Measurements from ENCODE around the gene TMEM132D.

TMEM132D gene

GRCh38 chr12:129394177-129394825 lies 509.5 kb downstream of the TMEM132D start:
- TF ChIP-seq, protein P1, sequence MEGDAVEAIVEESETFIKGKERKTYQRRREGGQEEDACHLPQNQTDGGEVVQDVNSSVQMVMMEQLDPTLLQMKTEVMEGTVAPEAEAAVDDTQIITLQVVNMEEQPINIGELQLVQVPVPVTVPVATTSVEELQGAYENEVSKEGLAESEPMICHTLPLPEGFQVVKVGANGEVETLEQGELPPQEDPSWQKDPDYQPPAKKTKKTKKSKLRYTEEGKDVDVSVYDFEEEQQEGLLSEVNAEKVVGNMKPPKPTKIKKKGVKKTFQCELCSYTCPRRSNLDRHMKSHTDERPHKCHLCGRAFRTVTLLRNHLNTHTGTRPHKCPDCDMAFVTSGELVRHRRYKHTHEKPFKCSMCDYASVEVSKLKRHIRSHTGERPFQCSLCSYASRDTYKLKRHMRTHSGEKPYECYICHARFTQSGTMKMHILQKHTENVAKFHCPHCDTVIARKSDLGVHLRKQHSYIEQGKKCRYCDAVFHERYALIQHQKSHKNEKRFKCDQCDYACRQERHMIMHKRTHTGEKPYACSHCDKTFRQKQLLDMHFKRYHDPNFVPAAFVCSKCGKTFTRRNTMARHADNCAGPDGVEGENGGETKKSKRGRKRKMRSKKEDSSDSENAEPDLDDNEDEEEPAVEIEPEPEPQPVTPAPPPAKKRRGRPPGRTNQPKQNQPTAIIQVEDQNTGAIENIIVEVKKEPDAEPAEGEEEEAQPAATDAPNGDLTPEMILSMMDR (IDR thresholded peaks at IDR 0.05; ENCODE audit: low read depth, low read length), result no peak
- TF ChIP-seq MAX (IDR thresholded peaks at IDR 0.05; ENCODE audit: low read depth, low read length) (no peak), MYC (IDR thresholded peaks at IDR 0.05; ENCODE audit: low read depth, low read length) (no peak)
- H3K4me3 ChIP-seq (ENCODE audit: low read depth, low read length), result no peak overlapping the region
- no peak for DNase-seq (ENCODE audit: low read depth)

GRCh38 chr12:129393357-129393937 lies 510.4 kb downstream of the TMEM132D start:
- no peak for DNase-seq (ENCODE audit: low read depth)
- no peak overlapping the region for H3K4me3 ChIP-seq (ENCODE audit: low read depth, low read length)
- TF ChIP-seq MYC (IDR thresholded peaks at IDR 0.05; ENCODE audit: low read depth, low read length) (no peak), POLR2A (IDR thresholded peaks at IDR 0.05; ENCODE audit: extremely low read depth, insufficient read length) (no peak), MAX (IDR thresholded peaks at IDR 0.05; ENCODE audit: low read depth, low read length) (no peak)
- TF ChIP-seq, protein P1 (IDR thresholded peaks at IDR 0.05; ENCODE audit: low read depth, low read length), result no peak

DNA sequence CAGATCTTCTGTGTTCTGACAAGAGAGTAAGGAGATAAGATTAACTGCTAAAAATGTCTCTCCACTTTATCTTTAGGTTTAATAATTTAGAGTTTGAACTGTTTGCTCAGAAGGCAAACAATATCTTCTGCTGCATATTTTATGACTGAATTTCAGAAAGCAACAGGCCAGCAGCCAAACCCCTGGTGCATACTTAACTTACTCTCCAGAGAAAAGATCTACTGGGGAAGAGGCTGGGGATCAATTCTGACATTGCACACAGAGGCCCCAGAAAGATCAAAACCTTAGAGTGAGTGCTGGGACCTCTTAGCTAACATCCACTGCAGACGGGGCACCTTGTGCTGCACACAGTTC lies 518.2 kb downstream of the TMEM132D start:
- TF ChIP-seq, protein P1 (IDR thresholded peaks at IDR 0.05; ENCODE audit: low read depth, low read length), result no peak
- TF ChIP-seq MYC (IDR thresholded peaks at IDR 0.05; ENCODE audit: low read depth, low read length) (no peak), POLR2A (IDR thresholded peaks at IDR 0.05; ENCODE audit: extremely low read depth, insufficient read length) (no peak), MAX (IDR thresholded peaks at IDR 0.05; ENCODE audit: low read depth, low read length) (no peak)
- H3K4me3 ChIP-seq (ENCODE audit: low read depth, low read length), result no peak overlapping the region
- no peak for DNase-seq (ENCODE audit: low read depth)

- no peak for DNase-seq (ENCODE audit: low read depth)
- no peak overlapping the region for H3K4me3 ChIP-seq (ENCODE audit: low read depth, low read length)
- TF ChIP-seq POLR2A (IDR thresholded peaks at IDR 0.05; ENCODE audit: extremely low read depth, insufficient read length) (no peak), MAX (IDR thresholded peaks at IDR 0.05; ENCODE audit: low read depth, low read length) (no peak)
Observed at GRCh38 chr12:129383956-129384355, 519.9 kb downstream of the TMEM132D start.

DNA sequence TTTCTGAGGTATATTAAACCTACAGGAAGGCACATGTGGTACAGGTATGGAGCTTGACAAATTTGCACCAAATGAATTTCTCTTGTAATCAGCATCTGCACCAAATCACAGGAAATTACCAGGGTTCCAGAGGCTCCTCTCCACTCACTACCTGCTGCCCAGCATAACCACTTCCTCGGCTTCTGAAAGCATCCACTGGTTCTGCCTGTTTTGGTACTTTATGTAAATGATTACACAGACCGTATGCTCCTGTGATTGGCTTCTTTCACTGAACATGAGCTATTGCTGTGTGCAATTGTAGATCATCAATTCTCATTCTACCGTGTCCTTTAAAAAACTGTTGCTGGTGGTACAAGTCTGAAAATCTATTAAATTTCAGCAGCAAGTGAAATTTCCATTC lies 522.1 kb downstream of the TMEM132D start:
- TF ChIP-seq MYC (IDR thresholded peaks at IDR 0.05; ENCODE audit: low read depth, low read length) (no peak), POLR2A (IDR thresholded peaks at IDR 0.05; ENCODE audit: extremely low read depth, insufficient read length) (no peak), MAX (IDR thresholded peaks at IDR 0.05; ENCODE audit: low read depth, low read length) (no peak)
- TF ChIP-seq, protein P1 (IDR thresholded peaks at IDR 0.05; ENCODE audit: low read depth, low read length), result no peak
- DNase-seq (ENCODE audit: low read depth), result no peak
- no peak overlapping the region for H3K4me3 ChIP-seq (ENCODE audit: low read depth, low read length)

GRCh38 chr12:129379076-129379804 lies 524.6 kb downstream of the TMEM132D start:
- no peak for DNase-seq (ENCODE audit: low read depth)
- H3K4me3 ChIP-seq (ENCODE audit: low read depth, low read length), result no peak overlapping the region
- TF ChIP-seq MAX (IDR thresholded peaks at IDR 0.05; ENCODE audit: low read depth, low read length) (no peak), MYC (IDR thresholded peaks at IDR 0.05; ENCODE audit: low read depth, low read length) (no peak), POLR2A (IDR thresholded peaks at IDR 0.05; ENCODE audit: extremely low read depth, insufficient read length) (no peak)
- TF ChIP-seq, protein P1 (IDR thresholded peaks at IDR 0.05; ENCODE audit: low read depth, low read length), result no peak
